ENCODE results near the gene ADCY1. TPM values are rescaled to one million over a fixed set of nuclear protein-coding genes. Genes with fewer than 3 reads are reported as not detected.

ADCY1 gene
- total and polyA plus RNA-seq, 2 donors (not counting 1 experiment from before 2014, with no cell fraction given), result 0.23 to 2.5 TPM

GRCh38 chr7:45657890-45658715 is 83.9 kb downstream of the ADCY1 start:
- Histone ChIP-seq H3K27me3 (ENCODE audit: control insufficient read depth, insufficient read depth, low read length) (no peaks in the 10 kb centered on the region), H2AFZ (ENCODE audit: low read length) (no peak overlapping the region), H3K4me1 (ENCODE audit: control insufficient read depth, extremely low read depth, insufficient read depth, low read length) (no peaks in the 10 kb centered on the region), H3K9me3 (ENCODE audit: control insufficient read depth, insufficient read depth, low read depth, low read length) (no peaks in the 10 kb centered on the region), H3K4me3 (replicated peaks in 1 of 4; ENCODE audit: control extremely low read depth in 1 of 4, insufficient read depth in 1 of 4, low read depth in 3 of 4, low read length in 4 of 4) (no peak overlapping the region), H3K27ac (ENCODE audit: insufficient read depth, low read length) (no peak overlapping the region), H3K36me3 (ENCODE audit: control insufficient read depth, insufficient read depth, low read length) (no peaks in the 10 kb centered on the region), H3K4me2 (ENCODE audit: extremely low read depth, insufficient read depth, low read length) (no peak overlapping the region), H3K79me2 (ENCODE audit: control insufficient read depth, insufficient read depth, low read length) (no peaks in the 10 kb centered on the region), H3K9ac (ENCODE audit: insufficient read depth, low read length) (no peak overlapping the region), H4K20me1 (ENCODE audit: control insufficient read depth, extremely low read depth, insufficient read depth, low read length) (no peaks in the 10 kb centered on the region)
- DNase-seq (ENCODE audit: low read depth in 2 of 2), result no peak
- TF ChIP-seq CTCF (conservative IDR thresholded peaks at IDR 0.05 in 1 of 2, IDR thresholded peaks at IDR 0.05 in 1 of 2; ENCODE audit: low read depth in 1 of 2, low read length in 2 of 2), result no peak
- TF ChIP-seq EZH2 (IDR thresholded peaks at IDR 0.05; ENCODE audit: low read length, missing control alignments), result no peak

DNA sequence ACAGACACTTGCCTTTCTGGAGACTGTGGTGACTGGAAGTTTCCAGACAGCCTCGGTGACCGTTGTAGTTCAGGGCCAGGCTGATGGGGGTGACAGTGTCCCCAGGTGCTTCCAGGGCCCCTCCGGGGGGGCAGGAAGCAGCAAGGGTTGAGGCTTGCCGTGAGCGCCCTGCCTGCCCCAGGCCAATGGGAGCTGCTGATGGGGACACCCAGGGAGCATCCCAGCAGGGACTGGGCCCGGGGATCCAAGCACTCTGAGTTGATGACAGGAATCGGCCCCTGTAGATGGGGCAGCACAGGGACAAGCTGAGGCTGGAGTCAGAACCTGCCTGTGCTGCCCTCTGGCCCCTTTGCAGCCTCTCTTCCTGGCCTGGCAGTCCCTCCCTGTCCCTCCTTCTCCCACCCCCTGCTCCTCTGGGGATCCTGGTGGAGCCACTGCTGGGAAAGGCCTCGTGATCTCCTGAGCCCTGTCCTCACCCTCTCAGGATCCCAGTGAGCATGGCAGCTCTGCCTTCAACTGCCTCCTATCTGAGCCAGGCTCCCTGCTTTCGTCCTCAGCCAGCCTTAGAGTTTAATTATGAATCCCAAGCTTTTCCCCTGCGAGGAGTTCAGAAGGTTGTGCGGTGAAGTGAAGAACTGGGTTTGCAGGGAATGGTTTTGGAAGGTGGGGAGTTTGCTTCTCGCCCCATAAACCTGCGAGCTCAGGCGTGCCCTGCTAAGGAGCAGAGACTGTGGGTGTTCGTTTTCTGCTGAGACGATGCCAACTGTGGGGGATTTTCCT is 84.7 kb downstream of the ADCY1 start:
- TF ChIP-seq EZH2 (IDR thresholded peaks at IDR 0.05; ENCODE audit: low read length, missing control alignments) (no peak), CTCF (conservative IDR thresholded peaks at IDR 0.05 in 1 of 2, IDR thresholded peaks at IDR 0.05 in 1 of 2; ENCODE audit: low read depth in 1 of 2, low read length in 2 of 2) (no peak)
- H3K4me2 ChIP-seq (ENCODE audit: extremely low read depth, insufficient read depth, low read length), result no peak overlapping the region
- no peak overlapping the region for H3K4me3 ChIP-seq (replicated peaks in 1 of 4; ENCODE audit: control extremely low read depth in 1 of 4, insufficient read depth in 1 of 4, low read depth in 3 of 4, low read length in 4 of 4)
- no peak for DNase-seq (ENCODE audit: low read depth in 2 of 2)
- no peaks in the 10 kb centered on the region for H3K4me1 ChIP-seq (ENCODE audit: control insufficient read depth, extremely low read depth, insufficient read depth, low read length)
- H2AFZ ChIP-seq (ENCODE audit: low read length), result no peak overlapping the region
- no peaks in the 10 kb centered on the region for H4K20me1 ChIP-seq (ENCODE audit: control insufficient read depth, extremely low read depth, insufficient read depth, low read length)
- no peaks in the 10 kb centered on the region for H3K79me2 ChIP-seq (ENCODE audit: control insufficient read depth, insufficient read depth, low read length)
- no peaks in the 10 kb centered on the region for H3K27me3 ChIP-seq (ENCODE audit: control insufficient read depth, insufficient read depth, low read length)
- no peak overlapping the region for H3K27ac ChIP-seq (ENCODE audit: insufficient read depth, low read length)
- H3K36me3 ChIP-seq (ENCODE audit: control insufficient read depth, insufficient read depth, low read length), result no peaks in the 10 kb centered on the region
- H3K9me3 ChIP-seq (ENCODE audit: control insufficient read depth, insufficient read depth, low read depth, low read length), result no peaks in the 10 kb centered on the region
- H3K9ac ChIP-seq (ENCODE audit: insufficient read depth, low read length), result no peak overlapping the region

DNA sequence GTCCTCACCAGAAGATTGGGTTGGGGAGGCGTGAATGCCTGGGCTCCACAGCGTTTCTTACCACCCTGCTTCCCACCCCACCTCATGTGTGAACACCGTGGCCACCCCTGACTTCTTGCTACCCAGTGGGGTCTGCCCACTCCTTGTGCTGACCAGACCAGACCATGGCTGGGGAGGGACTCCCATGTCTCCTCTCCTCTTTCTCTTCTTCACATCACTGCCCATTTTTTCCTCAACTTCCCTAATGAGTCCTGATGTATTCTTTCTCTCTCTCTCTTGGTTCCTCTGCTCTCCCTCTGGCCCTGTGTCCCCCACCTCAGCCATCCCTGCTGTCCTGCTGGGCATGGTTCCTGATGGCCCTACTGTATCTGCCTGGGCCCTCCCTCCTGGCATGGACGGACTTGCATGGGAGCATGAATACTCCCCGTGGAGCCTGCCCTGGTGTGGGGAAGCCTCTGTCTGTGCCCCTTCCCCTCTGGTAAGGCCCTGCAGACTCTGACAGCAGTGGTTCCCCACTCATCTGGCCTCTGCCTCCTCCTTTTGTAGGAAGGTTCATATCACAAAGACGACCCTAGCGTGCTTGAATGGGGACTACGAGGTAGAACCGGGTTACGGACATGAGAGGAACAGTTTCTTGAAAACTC is 85.5 kb downstream of the ADCY1 start:
- TF ChIP-seq EZH2 (IDR thresholded peaks at IDR 0.05; ENCODE audit: low read length, missing control alignments) (no peak), CTCF (conservative IDR thresholded peaks at IDR 0.05 in 1 of 2, IDR thresholded peaks at IDR 0.05 in 1 of 2; ENCODE audit: low read depth in 1 of 2, low read length in 2 of 2) (no peak)
- no peak overlapping the region for H3K27ac ChIP-seq (ENCODE audit: insufficient read depth, low read length)
- no peaks in the 10 kb centered on the region for H3K27me3 ChIP-seq (ENCODE audit: control insufficient read depth, insufficient read depth, low read length)
- H4K20me1 ChIP-seq (ENCODE audit: control insufficient read depth, extremely low read depth, insufficient read depth, low read length), result no peaks in the 10 kb centered on the region
- no peaks in the 10 kb centered on the region for H3K4me1 ChIP-seq (ENCODE audit: control insufficient read depth, extremely low read depth, insufficient read depth, low read length)
- H3K4me2 ChIP-seq (ENCODE audit: extremely low read depth, insufficient read depth, low read length), result no peak overlapping the region
- no peak overlapping the region for H2AFZ ChIP-seq (ENCODE audit: low read length)
- no peaks in the 10 kb centered on the region for H3K79me2 ChIP-seq (ENCODE audit: control insufficient read depth, insufficient read depth, low read length)
- H3K36me3 ChIP-seq (ENCODE audit: control insufficient read depth, insufficient read depth, low read length), result no peaks in the 10 kb centered on the region
- H3K4me3 ChIP-seq (replicated peaks in 1 of 4; ENCODE audit: control extremely low read depth in 1 of 4, insufficient read depth in 1 of 4, low read depth in 3 of 4, low read length in 4 of 4), result no peak overlapping the region
- H3K9ac ChIP-seq (ENCODE audit: insufficient read depth, low read length), result no peak overlapping the region
- no peak for DNase-seq (ENCODE audit: low read depth in 2 of 2)
- no peaks in the 10 kb centered on the region for H3K9me3 ChIP-seq (ENCODE audit: control insufficient read depth, insufficient read depth, low read depth, low read length)
